H1 (cell line): ENCODE data around the gene ANK3. TPM values are rescaled to one million over a fixed set of nuclear protein-coding genes. Genes with fewer than 3 reads are reported as not detected.

Experiments used
- CTCF ChIA-PET: fragments of 300-600 bp; sonication (Branson Sonifier 250); formaldehyde crosslinking; loops from one replicate; lab custom pipeline; 2021; ENCODE audit not compliant: partially characterized antibody; lab: Charles Lee
- POLR2A ChIA-PET: fragments of 300-600 bp; sonication (Branson Sonifier 250); formaldehyde crosslinking; loops from one replicate; lab custom pipeline; 2021; ENCODE audit warnings: inconsistent platforms; ENCODE audit not compliant: partially characterized antibody; lab: Charles Lee
- DNase-seq, 2 experiments: peaks; one replicate each; pipeline versions ENCODE4 v3.0.0 to v3.0.0-alpha.2; 2010 to 2022; ENCODE audit warnings: low spot score in 2 of 2, low read depth in 1 of 2, mixed read lengths in 1 of 2
- FAIRE-seq: peaks from 2 replicates; lab custom pipeline; 2011; peaks lifted over from hg19 to GRCh38; lab: Jason Lieb, UNC
- H2AFZ ChIP-seq: 2 replicates; pipeline ENCODE4 v1.8.1; 2012; ENCODE audit warnings: low read length, inconsistent platforms
- H2AK5ac ChIP-seq: 2 replicates; pipeline ENCODE4 v1.6.1; 2013; ENCODE audit warnings: low read depth, low read length
- H2BK120ac ChIP-seq: replicated peaks from 2 replicates; pipeline ENCODE3; 2013; ENCODE audit warnings: low read depth, low read length, inconsistent platforms
- H2BK12ac ChIP-seq: 2 replicates; pipeline ENCODE4 v1.6.1; 2013; ENCODE audit warnings: low read depth, low read length
- H2BK15ac ChIP-seq: 2 replicates; pipeline ENCODE4 v1.6.1; 2013; ENCODE audit warnings: low read length
- H2BK20ac ChIP-seq: 2 replicates; pipeline ENCODE4 v1.6.1; 2013; ENCODE audit warnings: low read length
- H2BK5ac ChIP-seq: 2 replicates; pipeline ENCODE4 v1.6.1; 2013; ENCODE audit warnings: low read depth, low read length
- H3K14ac ChIP-seq: 2 replicates; pipeline ENCODE4 v1.6.1; 2013; ENCODE audit warnings: inconsistent platforms; ENCODE audit not compliant: insufficient read length
- H3K18ac ChIP-seq: 2 replicates; pipeline ENCODE4 v1.6.1; 2013; ENCODE audit warnings: low read length; ENCODE audit errors: extremely low read depth
- H3K23ac ChIP-seq: 2 replicates; pipeline ENCODE4 v1.6.1; 2013; ENCODE audit warnings: inconsistent platforms; ENCODE audit not compliant: insufficient read length
- H3K23me2 ChIP-seq: 2 replicates; pipeline ENCODE4 v1.6.1; 2013; ENCODE audit warnings: low read depth, low read length
- H3K27ac ChIP-seq: 2 replicates; pipeline ENCODE4 v1.6.1; 2011; ENCODE audit warnings: low read depth, low read length, inconsistent platforms
- H3K27me3 ChIP-seq, 4 experiments: replicated peaks in 1 of 4; 1 replicate in 1 of 4; 2 replicates in 3 of 4; pipeline versions ENCODE4 v1.6.1 to v1.8.1; 2011 to 2013; ENCODE audit warnings: low read length in 3 of 4, mild to moderate bottlenecking in 3 of 4, inconsistent platforms in 2 of 4, mixed read lengths in 2 of 4, moderate library complexity in 1 of 4; ENCODE audit not compliant: control insufficient read depth in 3 of 4, insufficient read depth in 3 of 4; ENCODE audit errors: extremely low read depth in 1 of 4
- H3K36me3 ChIP-seq, 4 experiments: 2 replicates each; pipeline versions ENCODE4 v1.6.1 to v1.8.1; 2011 to 2013; ENCODE audit warnings: mild to moderate bottlenecking in 4 of 4, low read length in 3 of 4, moderate library complexity in 2 of 4, control low read depth in 1 of 4, inconsistent platforms in 1 of 4; ENCODE audit not compliant: insufficient read depth in 4 of 4, control insufficient read depth in 2 of 4
- H3K4ac ChIP-seq: replicated peaks from 2 replicates; pipeline ENCODE3; 2013; ENCODE audit warnings: low read length, low read depth, mixed read lengths, inconsistent platforms; ENCODE audit not compliant: insufficient read length
- H3K4me1 ChIP-seq, 4 experiments: replicated peaks in 1 of 4; 1 replicate in 1 of 4; 2 replicates in 3 of 4; pipeline versions ENCODE4 v1.6.1 to v1.8.1; 2011 to 2013; ENCODE audit warnings: low read length in 3 of 4, inconsistent platforms in 2 of 4, mixed read lengths in 1 of 4; ENCODE audit not compliant: insufficient read depth in 4 of 4, control insufficient read depth in 3 of 4
- H3K4me2 ChIP-seq, 2 experiments: 2 replicates each; pipeline versions ENCODE4 v1.6.1 to v1.8.1; 2011 to 2013; ENCODE audit warnings: low read depth in 2 of 2, low read length in 2 of 2, control low read depth in 1 of 2, inconsistent platforms in 1 of 2, mild to moderate bottlenecking in 1 of 2; ENCODE audit not compliant: insufficient read depth in 1 of 2
- H3K4me3 ChIP-seq, 4 experiments: fragments of 200-600, 300-600 bp in 1 of 4; sonication (generic), shearing (Covaris generic), sonication (Bioruptor Twin) in 1 of 4; 2 replicates each; pipeline versions ENCODE4 v1.5.1 to v1.8.1; 2011 to 2016; ENCODE audit warnings: low read length in 4 of 4, low read depth in 3 of 4, control low read depth in 2 of 4, inconsistent platforms in 2 of 4, mild to moderate bottlenecking in 2 of 4, mixed read lengths in 1 of 4, moderate library complexity in 1 of 4; ENCODE audit not compliant: insufficient read depth in 2 of 4; ENCODE audit errors: extremely low read depth in 1 of 4
- H3K56ac ChIP-seq: replicated peaks from 2 replicates; pipeline ENCODE3; 2013; ENCODE audit warnings: low read depth, mild to moderate bottlenecking, mixed read lengths, low read length, inconsistent platforms; ENCODE audit not compliant: insufficient read length
- H3K79me1 ChIP-seq: 2 replicates; pipeline ENCODE4 v1.6.1; 2013; ENCODE audit warnings: low read depth, low read length, control low read depth
- H3K79me2 ChIP-seq, 2 experiments: 2 replicates each; pipeline versions ENCODE4 v1.6.1 to v1.8.1; 2012 to 2013; ENCODE audit warnings: low read length in 2 of 2, mild to moderate bottlenecking in 2 of 2, inconsistent platforms in 1 of 2; ENCODE audit not compliant: insufficient read depth in 2 of 2, control insufficient read depth in 1 of 2
- H3K9ac ChIP-seq, 4 experiments: replicated peaks in 1 of 4; 1 replicate in 1 of 4; 2 replicates in 3 of 4; pipeline versions ENCODE4 v1.6.1 to v1.8.1; 2011 to 2013; ENCODE audit warnings: low read depth in 3 of 4, low read length in 3 of 4, control low read depth in 2 of 4, mild to moderate bottlenecking in 2 of 4, moderate library complexity in 2 of 4, inconsistent platforms in 1 of 4; ENCODE audit errors: extremely low read depth in 1 of 4
- H3K9me3 ChIP-seq, 2 experiments: 2 replicates each; pipeline versions ENCODE4 v1.6.1 to v1.8.1; 2012 to 2013; ENCODE audit warnings: mild to moderate bottlenecking in 2 of 2, moderate library complexity in 2 of 2, control low read depth in 1 of 2, inconsistent platforms in 1 of 2, low read depth in 1 of 2, low read length in 1 of 2, mixed read lengths in 1 of 2; ENCODE audit not compliant: insufficient read depth in 2 of 2
- H4K20me1 ChIP-seq, 2 experiments: replicated peaks in 1 of 2; 2 replicates each; pipeline versions ENCODE3 to v1.8.1; 2011 to 2013; ENCODE audit warnings: inconsistent platforms in 2 of 2, low read length in 2 of 2, mild to moderate bottlenecking in 1 of 2; ENCODE audit not compliant: insufficient read depth in 2 of 2, control insufficient read depth in 1 of 2
- H4K5ac ChIP-seq: 2 replicates; pipeline ENCODE4 v1.6.1; 2013; ENCODE audit warnings: low read length, low read depth, mixed read lengths, inconsistent platforms; ENCODE audit not compliant: insufficient read length
- H4K8ac ChIP-seq: 2 replicates; pipeline ENCODE4 v1.8.0; 2013; ENCODE audit warnings: mild to moderate bottlenecking, moderate library complexity, low read length, inconsistent platforms; ENCODE audit not compliant: insufficient read depth; ENCODE audit errors: extremely low read depth
- H4K91ac ChIP-seq: replicated peaks from 2 replicates; pipeline ENCODE3; 2013; ENCODE audit warnings: low read length, mixed read lengths, inconsistent platforms; ENCODE audit not compliant: insufficient read length
- CEBPB ChIP-seq: IDR thresholded peaks from 2 replicates; pipeline ENCODE4 v1.6.1; 2012; ENCODE audit warnings: low read depth, low read length
- CHD1 ChIP-seq: IDR thresholded peaks from 2 replicates; pipeline ENCODE4 v1.6.1; 2012; ENCODE audit warnings: low read depth, low read length, improper control_type of control experiment
- SIX5 ChIP-seq: IDR thresholded peaks from 2 replicates; pipeline ENCODE4 v1.6.1; 2011; ENCODE audit warnings: mild to moderate bottlenecking, low read depth, low read length
- SRF ChIP-seq: IDR thresholded peaks from 2 replicates; pipeline ENCODE4 v1.6.1; 2011; ENCODE audit warnings: mild to moderate bottlenecking, low read depth, low read length, moderate library complexity
- TAF1 ChIP-seq: IDR thresholded peaks from 2 replicates; pipeline ENCODE4 v1.6.1; 2011; ENCODE audit warnings: mild to moderate bottlenecking, low read depth, low read length
- WGBS, 2 experiments: shearing (Covaris generic) in 1 of 2; methylation state at CpG; one replicate each; pipeline versions ENCODE4 v1.1.6 to v1.1.7; 2013 to 2015; ENCODE audit warnings: low lambda C conversion rate in 2 of 2, mixed read lengths in 2 of 2, inconsistent platforms in 1 of 2, low coverage in 1 of 2, missing lambda C conversion rate in 1 of 2; ENCODE audit not compliant: insufficient replicate concordance in 2 of 2, insufficient coverage in 1 of 2, insufficient read length in 1 of 2; ENCODE audit errors: extremely low coverage in 1 of 2, missing lambda C conversion rate in 1 of 2; 5-methylcytosine and 5-hydroxymethylcytosine counted together
- polyA plus RNA-seq, 7 experiments: library from polyadenylated mRNA; depleted of rRNA in 3 of 7; stranded (reverse) in 5 of 7; unstranded in 2 of 7; fragments of >200 nt in 5 of 7; fragments of 200-250 nt in 2 of 7; gene quantifications; 1 replicate in 5 of 7; 2 replicates in 1 of 7; 4 replicates in 1 of 7; pipeline versions ENCODE4 v1.2.1 to v1.2.3, GENCODE V29; 2011 to 2013; ENCODE audit warnings: missing spikeins in 2 of 7, mixed read lengths in 2 of 7
- total RNA-seq: library from RNA; stranded (reverse); fragmentation: NEBNext Ultra II Directional; extraction: Animal tissue kit (Norgen Biotek cat#: 25700); gene quantifications from 2 replicates; pipeline ENCODE4 v1.2.1, GENCODE V29; 2021

The ANK3 gene
- total and polyA plus RNA-seq, 2 of the 8 experiments (the other 6 are each of a cell fraction or from before 2014, with no cell fraction given): 18.1 to 67.9 TPM

DNA sequence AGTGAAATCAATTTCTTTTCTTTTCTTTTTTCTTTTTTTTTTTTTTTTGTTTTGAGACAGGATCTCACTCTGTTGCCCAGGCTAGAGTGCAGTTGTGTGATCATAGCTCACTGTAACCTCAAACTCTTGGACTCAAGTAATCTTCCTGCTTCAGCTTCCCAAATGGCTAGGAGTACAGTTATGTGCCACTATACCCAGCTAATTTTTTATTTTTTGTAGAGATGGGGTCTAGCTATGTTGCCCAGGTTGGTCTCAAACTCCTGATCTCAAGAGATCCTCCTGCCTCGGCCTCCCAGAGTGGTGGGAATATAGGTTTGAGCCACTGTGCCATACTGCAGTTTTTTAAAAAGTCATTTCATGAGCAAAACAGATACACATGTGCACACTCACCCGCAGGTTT, 79.8 kb downstream of the ANK3 start:
- CTCF ChIA-PET: interaction anchor here (0.8 kb wide), 1 partner anchor 106 kb away, joined by 3 read pairs; no protein-coding TSS in a partner anchor
- no peak overlapping the region for H2AK5ac ChIP-seq
- POLR2A ChIA-PET: no interaction called here
- 93% methylated on average over 2 of the region's 2 CpGs; no CpG with 5 or more reads in 1 of the 2 experiments for WGBS, 2 experiments
- H2BK5ac ChIP-seq: no peak overlapping the region
- no peak overlapping the region for H3K27ac ChIP-seq
- H3K23me2 ChIP-seq: no peaks in the 10 kb centered on the region
- no peak overlapping the region for H2BK12ac ChIP-seq
- no peaks in the 10 kb centered on the region for H3K79me1 ChIP-seq
- H3K79me2 ChIP-seq: no peaks in the 10 kb centered on the region
- no peak overlapping the region for H2AFZ ChIP-seq
- no peaks in the 10 kb centered on the region for H4K20me1 ChIP-seq
- H3K18ac ChIP-seq: no peak overlapping the region
- no peak overlapping the region for H2BK20ac ChIP-seq
- H3K4ac ChIP-seq: no peak overlapping the region
- no peak overlapping the region for H3K56ac ChIP-seq
- H4K8ac ChIP-seq: no peak overlapping the region
- no peak overlapping the region for H3K4me3 ChIP-seq
- no peak for DNase-seq
- no peak overlapping the region for H3K9ac ChIP-seq
- no peak overlapping the region for H3K23ac ChIP-seq
- no peak overlapping the region for H2BK15ac ChIP-seq
- H4K5ac ChIP-seq: no peak overlapping the region
- no peak overlapping the region for H3K14ac ChIP-seq
- no peak overlapping the region for H4K91ac ChIP-seq
- no peaks in the 10 kb centered on the region for H3K9me3 ChIP-seq
- no peak overlapping the region for H3K4me2 ChIP-seq
- no peak overlapping the region for H2BK120ac ChIP-seq
- no peaks in the 10 kb centered on the region for H3K27me3 ChIP-seq
- no peak for FAIRE-seq
- no peak for TF ChIP-seq SIX5
- no peak for TF ChIP-seq CHD1
- no peak for TF ChIP-seq CEBPB
- no peak for TF ChIP-seq SRF
- no peak for TF ChIP-seq TAF1
- TF ChIP-seq, all 59 proteins: peak for 0
- H3K36me3 ChIP-seq: no peaks in the 10 kb centered on the region
- H3K4me1 ChIP-seq: peaks cover 0 to 3% (median under 1%) of the 10 kb centered on the region in 4 experiments; a peak in 1 of 7 replicates
